Mammary epithelial cell (primary cell): ENCODE measurements around the gene ZSWIM3.

Experiments used
- CTCF ChIP-seq, 2 donors: IDR thresholded peaks in 1 of 2; conservative IDR thresholded peaks in 1 of 2; 2 replicates each; pipeline ENCODE4 v1.5.1; 2011 to 2012; ENCODE audit warnings: inconsistent platforms in 2 of 2, low read length in 2 of 2, mild to moderate bottlenecking in 2 of 2, control low read depth in 1 of 2, low read depth in 1 of 2; ENCODE audit not compliant: insufficient read depth in 1 of 2; ENCODE audit errors: extremely low read depth in 1 of 2
- EZH2 ChIP-seq: IDR thresholded peaks from 2 replicates; pipeline ENCODE4 v1.6.1; 2012; ENCODE audit warnings: low read length, inconsistent platforms, borderline replicate concordance

DNA sequence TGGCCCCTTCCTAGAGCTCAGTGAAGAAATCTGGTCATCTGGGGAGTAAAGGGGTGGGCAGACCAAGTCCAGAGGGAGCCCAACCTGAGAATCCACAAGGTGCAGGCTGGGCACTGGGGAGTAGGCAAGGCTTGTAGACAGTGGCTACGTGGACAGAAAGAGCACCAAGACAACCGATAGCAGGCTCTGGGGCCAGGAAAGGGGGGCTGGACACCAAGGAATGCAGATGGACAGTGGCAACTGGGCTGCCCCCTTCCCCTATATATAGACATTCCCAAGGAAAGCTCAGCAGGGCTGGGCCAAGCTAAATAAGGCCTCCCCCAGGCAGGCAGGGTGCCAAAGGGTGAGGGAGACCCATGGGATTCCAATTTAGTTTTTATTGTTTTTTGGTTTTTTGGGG, 28.8 kb upstream of the ZSWIM3 start:
- TF ChIP-seq CTCF (conservative IDR thresholded peaks at IDR 0.05 in 1 of 2, IDR thresholded peaks at IDR 0.05 in 1 of 2; ENCODE audit: extremely low read depth in 1 of 2, insufficient read depth in 1 of 2, low read depth in 1 of 2, low read length in 2 of 2) (no peak), EZH2 (no peak)
